Heart left ventricle (tissue), 13 donors: ENCODE measurements around the gene PCAT7.

Source experiments
- POLR2A ChIP-seq, 2 donors: fragments of 450-650 bp; IDR thresholded peaks; one replicate each; pipeline ENCODE4 v1.6.1; 2017; ENCODE audit warnings: antibody characterized with exemption in 2 of 2, mild to moderate bottlenecking in 2 of 2, moderate library complexity in 2 of 2
- TF ChIP-seq, protein P1 (sequence below), 12 donors: fragments of 200-600 bp; sonication (generic) in 4 of 12; IDR thresholded peaks; one replicate each; pipeline versions ENCODE4 v1.5.0 to v1.8.0; 2018 to 2022; ENCODE audit warnings: antibody characterized with exemption in 12 of 12, mild to moderate bottlenecking in 5 of 12
- donor health status: ischemic (EF 13 %, LVEDD 7.1; RV severe dilation, severe dysfunction).
- donor health status: DM: no; HTN: yes; CAD: no.
- donor health status: DM: no; HTN: no; CAD: no.
- donor health status: ischemic (EF 25% LVEDD 6.9; RV normal size, moderate dysfunction).
- donor health status: ischemic (EF 25% LVEDD 5.7; RV mildly dilated, moderate dysfunction).
- donor health status: ischemic (EF 35%, LVEDD 5.7; RV mildly dilated, moderate dysfunction).
- donor health status: nonischemic (EF 11% LVEDD 7.7; RV severe dilation, severe dysfunction).
- donor health status: DM: yes; HTN: yes; CAD: no.
- donor health status: PGD.
- donor health status: ischemic (EF 29% LVEDD 5.4; RV normal size, mild dysfunction).
- donor health status: nonischemic (EF 23%, LVEDD 6.1; RV moderate dilation, normal function).

DNA sequence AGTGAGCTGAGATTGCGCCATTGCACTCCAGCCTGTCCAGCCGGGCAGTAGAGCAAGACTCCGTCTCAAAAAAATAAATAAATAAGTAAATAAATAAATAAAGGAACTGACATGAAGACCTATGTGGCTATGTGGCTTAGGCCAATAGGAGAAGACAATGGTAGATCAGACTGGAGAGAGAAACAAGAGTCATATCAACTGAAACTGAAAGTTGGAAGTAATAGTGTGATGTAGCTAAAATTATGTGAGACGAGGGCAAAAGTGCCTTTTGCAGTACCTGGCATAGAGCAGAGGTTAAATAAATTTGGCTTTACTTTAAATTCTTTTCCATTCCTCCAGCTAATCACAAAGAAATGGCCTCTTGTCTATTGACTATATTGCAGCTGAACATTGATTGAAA lies 31.4 kb downstream of the PCAT7 start:
- TF ChIP-seq POLR2A (IDR thresholded peaks at IDR 0.05), result no peak
- TF ChIP-seq, protein P1, sequence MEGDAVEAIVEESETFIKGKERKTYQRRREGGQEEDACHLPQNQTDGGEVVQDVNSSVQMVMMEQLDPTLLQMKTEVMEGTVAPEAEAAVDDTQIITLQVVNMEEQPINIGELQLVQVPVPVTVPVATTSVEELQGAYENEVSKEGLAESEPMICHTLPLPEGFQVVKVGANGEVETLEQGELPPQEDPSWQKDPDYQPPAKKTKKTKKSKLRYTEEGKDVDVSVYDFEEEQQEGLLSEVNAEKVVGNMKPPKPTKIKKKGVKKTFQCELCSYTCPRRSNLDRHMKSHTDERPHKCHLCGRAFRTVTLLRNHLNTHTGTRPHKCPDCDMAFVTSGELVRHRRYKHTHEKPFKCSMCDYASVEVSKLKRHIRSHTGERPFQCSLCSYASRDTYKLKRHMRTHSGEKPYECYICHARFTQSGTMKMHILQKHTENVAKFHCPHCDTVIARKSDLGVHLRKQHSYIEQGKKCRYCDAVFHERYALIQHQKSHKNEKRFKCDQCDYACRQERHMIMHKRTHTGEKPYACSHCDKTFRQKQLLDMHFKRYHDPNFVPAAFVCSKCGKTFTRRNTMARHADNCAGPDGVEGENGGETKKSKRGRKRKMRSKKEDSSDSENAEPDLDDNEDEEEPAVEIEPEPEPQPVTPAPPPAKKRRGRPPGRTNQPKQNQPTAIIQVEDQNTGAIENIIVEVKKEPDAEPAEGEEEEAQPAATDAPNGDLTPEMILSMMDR (IDR thresholded peaks at IDR 0.05), result no peak
